ENCODE data around the gene HPSE.

The HPSE gene

DNA sequence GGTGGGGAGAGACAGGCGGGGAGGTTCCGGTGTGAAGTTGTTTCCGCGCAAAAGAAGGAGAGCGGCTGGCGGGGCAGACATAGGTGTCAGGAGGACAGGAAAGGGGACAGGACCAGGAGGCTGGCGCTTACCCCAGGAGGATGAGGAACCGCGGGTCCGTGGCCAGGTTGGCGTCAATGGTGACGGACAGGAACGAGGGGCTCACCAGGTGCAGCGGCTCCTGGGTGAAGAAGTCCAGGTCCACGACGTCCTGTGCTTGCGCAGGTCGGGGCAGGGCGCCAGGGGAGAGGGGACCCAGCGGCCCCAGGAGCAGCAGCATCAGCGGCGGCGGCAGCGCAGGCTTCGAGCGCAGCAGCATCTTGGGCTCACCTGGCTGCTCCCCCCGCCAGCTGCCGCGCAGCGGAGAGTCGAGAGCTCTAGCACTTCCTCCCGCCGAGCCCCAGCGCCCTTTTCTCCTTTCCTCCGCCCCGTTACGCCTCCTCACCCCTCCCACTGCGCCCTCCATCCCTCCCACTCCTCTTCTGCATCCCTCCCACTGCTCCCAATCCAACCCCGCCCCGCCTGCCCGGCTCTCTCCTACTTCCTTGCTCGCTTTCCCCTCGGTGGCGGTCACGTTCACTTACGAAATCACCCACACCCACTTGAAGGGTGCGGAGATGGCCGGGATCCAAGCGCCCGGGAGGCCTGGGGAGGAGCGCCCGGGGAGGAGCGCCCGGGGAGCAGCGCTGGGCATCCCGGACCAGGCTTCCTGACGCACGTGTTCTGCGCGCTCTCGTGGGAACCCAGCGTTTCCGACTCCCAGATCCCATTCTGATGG lies at the start of gene HPSE:
Gene HPSE, minus strand, starts transcription at position 424 of the 817 bp plus-strand sequence. Its CDS starts 66 bp downstream, at position 358.
- DNase-seq, result peak; percentile 84

DNA sequence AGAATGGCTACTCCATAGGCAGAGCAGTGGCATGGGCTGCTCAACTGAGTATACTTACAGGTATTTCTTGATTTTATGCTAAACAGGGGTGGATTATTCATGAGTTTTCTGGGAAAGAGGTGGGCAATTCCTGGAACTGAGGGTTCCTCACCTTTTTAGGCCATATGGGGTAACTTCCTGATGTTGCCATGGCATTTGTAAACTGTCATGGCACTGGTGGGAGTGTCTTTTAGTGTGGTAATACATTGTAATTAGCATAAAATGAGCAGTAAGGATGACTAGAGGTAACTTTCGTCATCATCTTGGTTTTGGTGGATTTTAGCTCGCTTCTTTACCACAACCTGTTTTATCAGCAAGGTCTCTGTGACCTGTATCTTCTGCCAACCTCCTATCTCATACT lies 48.2 kb upstream of the HPSE start:
- no peak for DNase-seq

DNA sequence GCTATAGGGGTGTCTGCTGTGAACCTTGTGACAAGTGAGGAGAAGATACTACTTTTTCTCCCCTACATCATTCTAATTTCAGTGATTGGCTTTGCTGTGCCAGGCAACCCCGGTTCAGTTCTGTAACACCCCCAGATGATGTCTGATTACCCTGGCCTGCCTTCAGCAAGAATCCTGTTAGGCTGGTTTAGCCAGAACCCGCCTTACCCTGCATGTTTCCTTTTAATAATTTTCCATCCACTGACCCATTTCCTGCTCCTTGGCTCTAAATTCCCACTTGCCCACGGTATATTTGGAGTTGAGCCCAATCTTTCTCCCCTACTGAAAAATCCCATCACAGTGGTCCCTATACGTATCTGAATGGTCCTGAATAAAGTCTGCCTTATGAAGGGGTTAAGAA lies 46.5 kb upstream of the HPSE start:
- no peak for DNase-seq

DNA sequence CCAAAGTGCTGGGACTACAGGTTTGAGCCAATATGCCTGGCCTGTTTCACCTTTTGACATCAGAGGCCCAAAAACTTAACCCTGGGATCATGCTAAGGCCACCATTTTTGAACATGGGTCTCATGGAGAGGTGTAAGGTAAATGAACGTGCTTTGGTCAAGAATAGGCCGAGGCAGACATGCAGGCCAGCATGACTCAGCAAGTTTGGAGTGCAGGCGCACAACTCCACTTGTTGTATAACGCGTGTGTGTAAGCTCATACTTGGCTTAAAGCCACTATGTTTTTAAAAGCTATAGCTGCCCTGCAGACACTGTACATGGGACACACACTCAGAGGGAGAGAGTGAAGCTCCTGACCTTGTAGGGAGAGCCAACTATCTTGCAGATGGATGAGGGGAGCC lies 43.8 kb upstream of the HPSE start:
- DNase-seq, result no peak

DNA sequence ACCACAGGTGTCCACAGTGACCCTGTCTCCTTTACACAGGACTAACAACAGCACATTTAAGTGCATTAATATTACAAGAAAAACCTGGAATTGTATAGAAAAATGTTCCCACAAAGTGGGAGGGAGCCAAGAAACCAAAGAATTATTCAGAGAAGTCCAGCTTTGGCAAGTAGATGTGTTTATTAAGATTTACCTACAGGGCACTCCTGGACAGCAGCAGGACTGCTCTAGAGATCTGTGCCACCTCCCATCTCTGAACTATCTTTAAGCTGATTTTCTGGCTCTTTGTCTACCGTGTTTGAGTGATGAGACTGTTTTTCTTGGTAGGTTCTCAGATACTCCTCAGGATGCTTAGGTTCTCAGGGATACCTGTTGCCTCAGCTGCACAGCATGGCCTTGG lies 38.3 kb upstream of the HPSE start:
- no peak for DNase-seq

DNA sequence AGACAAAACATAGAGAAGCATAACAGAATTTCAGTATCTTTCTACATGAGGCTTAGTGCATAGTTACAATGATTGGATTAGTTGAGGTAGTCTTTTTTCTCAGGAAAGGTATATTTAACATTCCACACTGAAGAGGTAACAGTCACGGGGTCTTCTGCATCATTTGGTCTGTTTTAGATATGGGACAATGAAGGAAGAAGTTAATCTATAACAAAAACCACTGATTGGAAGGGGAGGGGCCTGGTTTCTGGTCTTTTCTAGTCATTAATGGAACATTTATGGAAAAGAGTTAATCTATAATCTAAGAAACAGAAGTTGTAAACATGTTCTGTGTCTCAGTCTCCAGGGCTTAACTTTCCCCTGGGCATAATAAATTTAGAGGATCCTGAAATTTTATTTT lies 37.3 kb upstream of the HPSE start:
- no peak for DNase-seq

DNA sequence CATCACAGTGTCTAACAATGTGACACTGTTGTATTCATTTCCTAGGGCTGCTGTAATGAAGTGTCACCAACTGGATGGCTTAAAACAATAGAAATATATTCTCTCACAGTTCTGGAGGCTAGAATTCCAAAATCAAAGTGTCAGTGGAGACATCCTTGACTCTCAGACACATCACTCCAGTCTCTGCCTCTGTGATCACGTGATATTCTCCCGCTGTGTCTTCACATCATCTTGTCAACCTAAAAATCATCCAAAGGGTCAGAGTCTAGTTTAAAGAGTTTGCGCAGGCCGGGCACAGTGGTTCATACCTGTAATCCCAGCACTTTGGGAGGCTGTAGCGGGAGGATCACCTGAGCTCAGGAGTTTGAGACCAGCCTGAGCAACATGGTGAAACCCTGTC lies 36.6 kb upstream of the HPSE start:
- DNase-seq, result no peak

DNA sequence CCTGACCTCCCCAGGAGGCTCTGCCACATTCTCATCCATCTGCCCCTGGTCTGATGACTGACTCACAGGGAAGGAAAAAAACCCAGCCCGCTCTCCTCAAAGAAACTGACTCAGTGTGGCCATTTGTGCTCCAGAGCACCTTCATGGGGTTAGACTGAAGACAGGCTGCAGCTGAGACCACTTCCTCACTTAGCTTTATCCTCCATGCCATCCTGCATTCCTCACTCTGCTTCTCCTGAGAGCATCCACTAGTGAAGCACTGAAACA lies 35.9 kb upstream of the HPSE start:
- no peak for DNase-seq

DNA sequence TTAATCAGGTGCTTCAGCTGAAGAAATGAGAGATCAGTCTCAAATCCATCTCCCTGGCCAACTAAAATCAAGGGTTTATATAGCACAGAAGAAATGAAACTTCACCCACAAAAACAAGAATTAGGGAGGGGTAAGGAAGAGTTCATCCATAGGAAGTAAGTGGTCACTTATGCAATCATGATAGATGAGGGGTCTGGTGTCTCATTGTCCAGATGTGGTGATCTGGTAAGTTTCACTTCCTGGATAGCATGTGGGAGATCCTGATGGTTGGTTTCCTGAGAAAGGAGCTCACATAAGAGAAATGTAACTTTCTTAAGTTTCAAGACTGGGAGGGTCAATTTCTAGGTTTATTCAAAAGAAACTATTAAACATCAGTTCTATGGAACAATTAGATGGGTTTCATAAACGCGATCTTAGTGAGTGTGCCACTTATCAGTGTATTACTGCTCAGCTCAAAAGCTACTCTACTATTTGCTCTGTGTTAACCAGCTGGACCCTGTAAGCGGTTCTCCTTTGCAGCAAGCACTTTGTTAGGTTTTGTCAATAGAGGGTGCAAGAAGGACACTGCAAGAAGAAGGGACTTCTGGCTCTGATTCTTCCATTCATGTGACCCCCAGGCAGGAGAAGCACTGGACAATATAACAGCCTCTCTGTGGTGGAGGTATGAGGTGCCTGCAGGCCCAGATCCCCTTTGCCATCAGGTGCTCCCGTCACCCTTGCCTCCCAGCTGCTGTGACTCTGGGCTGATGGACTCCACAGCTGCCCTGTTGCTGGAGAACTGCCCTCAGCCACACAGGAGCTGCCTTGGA lies 35.4 kb upstream of the HPSE start:
- no peak for DNase-seq

DNA sequence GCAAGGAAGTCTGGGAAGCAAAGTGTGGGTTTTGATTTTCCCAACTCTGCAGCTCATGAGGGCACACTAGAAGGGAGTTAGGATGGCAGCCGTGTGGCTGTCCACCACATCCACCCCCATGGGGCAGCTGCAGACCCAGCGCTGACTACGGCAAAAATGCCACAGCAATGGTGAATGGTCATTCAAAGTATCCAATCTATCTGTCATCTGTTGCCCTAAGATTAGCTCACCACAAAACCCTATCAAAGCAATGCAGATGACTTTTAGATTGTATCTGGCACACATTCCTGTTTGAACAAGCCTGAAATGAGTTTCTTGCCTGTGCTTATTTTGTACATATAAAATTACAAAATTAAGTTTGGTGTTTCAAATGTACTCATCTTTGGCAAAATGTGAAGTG lies 29.7 kb upstream of the HPSE start:
- DNase-seq, result no peak

DNA sequence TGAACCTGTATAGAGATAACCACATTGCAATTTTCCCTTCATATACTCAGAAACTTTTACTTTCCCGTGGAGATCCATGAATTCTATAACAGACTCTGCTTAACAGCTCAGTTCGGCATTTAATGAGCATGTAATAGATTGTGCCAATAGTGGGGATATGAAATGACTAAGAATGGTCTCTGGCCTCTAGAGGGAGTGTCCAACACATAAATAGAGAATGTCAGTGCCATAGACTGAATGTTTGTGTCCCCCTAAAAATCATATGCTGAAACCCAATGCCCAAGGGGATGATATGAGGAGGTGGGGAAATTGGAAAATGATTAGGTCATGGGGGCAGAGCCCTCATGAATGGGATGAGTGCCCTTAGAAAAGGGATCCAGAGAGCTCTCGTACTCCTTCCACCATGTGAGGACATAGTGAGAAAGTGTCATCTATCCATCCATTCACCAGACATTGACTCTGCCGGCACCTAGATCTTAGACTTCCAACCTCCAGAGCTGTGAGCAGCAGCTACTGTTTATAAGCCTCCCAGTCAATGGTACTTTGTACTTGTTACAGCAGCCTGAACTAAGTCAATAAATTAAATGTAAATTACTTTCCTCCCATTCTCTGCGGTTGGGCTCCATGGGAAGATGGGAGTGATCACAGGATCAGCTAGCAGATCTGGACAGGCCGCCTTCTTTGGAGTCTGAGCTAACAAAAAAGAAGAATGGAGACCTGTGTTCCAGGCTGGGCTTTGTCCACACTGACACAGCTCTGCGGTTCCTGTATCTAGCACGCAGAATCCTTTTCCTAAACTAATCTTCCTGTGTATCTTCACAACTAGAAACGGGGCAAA lies 28.1 kb upstream of the HPSE start:
- no peak for DNase-seq

DNA sequence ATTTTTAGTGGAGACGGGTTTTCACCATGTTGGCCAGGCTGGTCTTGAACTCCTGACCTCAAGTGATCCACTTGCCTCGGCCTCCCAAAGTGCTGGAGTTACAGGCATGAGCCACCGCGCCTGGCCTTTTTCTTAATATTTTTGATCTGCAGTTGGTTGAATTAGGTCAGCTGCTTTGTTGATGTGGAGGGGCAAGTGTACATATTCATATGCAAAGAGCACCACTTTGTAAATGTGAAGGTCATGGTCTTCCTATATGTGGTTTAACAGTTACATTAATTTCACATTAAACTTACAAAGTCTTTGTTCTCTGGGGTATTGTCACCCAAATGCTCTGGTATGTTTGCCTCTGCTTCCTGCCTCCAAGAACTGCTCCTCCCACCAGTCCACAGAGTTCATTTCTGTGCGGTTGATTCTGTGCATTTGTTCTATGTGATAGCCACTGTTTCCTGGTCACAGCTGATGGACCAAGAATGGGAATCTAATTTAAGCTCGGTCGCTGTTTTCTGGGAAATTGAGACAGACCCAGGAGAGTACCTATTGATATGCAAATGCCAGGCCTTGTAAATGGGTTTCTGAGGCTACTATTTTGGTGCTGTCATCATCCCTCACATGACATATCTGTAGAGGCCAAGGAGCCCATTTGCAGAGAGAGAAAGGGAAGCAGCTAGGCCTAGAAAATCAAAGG lies 26.9 kb upstream of the HPSE start:
- no peak for DNase-seq

DNA sequence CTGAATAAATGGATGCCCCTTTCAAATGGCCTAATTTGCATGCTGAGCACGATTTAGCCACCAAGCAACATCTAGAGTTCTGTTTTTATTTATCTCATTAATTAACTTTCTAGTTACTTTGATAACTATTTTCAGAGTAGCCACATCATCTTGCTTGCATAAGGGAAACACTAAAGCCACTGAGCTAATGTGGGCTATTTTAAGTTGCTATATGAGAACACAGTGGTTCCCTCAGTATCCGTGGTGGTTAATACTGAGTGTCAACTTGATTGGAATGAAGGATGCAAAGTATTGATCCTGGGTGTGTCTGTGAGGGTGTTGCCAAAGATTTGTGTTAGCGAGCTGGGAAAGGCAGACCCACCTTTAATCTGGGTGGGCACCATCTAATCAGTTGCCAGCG lies 25.4 kb upstream of the HPSE start:
- DNase-seq, result no peak

DNA sequence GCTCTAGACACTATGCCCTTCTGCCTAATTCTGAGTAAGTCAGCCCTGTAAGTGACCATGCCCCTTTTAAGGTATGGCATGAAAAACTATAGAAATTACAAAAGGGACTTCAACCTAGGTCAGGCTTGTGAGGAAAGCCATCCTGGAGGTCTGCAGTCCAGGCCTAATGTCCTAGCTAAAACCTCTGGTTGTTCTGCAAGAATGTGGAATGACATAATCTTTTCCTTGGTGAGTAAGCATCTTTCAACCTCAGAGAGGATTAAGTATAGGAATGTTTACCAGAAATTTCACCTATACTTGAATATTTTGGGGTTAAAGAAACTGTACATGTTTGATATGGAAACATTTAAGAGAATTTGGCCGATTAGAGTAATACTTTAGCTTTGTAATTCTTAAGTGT lies 23.8 kb upstream of the HPSE start:
- no peak for DNase-seq

DNA sequence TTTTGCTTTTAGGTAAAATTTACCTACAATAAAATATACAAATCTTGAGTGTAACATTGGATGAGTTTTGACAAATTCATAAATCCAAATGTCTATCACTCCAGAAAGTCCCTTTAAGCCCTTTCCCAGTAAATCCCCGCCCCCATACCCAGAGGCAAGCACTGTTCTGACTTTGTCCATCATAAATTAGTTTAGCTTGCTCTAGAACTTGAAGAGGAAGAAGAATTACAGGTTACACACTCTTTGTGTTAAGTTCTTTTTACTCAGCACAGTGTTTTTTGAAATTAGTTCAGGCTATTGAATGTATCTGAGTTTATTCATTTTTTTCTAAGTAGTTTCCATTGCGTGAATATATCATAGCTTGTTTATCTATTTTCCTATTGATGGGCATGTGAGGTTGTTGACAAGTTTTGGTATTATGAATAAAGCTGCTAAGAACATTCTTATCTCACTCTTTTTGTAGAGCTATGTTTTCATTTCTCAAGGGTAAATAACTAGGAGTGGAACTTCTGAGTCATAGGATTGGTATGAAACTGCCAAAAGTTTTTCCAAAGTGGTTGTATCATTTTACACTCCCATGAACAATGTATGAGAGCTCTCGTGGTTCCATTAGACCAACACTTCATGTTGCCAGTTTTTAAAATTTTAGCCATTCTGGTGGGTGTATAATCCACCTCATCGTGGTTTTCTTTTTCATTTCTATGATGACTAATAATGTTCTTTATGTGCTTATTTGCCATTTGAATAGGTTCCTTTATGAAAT lies 22.4 kb upstream of the HPSE start:
- no peak for DNase-seq

DNA sequence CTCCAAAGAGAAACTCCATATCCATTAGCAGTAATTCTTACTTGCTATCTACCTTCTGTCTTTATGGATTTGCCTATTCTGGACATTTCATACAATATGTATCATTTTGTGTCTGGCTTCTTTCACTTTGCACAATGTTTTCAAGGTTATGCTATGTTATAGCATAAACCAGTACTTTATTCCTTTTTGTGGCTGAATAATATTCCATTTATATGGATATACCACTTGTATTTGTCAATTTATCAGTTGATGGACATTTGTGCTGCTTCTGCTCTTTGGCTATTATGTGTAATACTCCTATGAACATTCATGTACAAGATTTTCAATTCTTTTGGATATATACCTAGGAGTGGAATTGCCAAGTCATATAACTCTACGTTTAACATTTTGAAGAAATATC lies 18.9 kb upstream of the HPSE start:
- DNase-seq, result no peak

DNA sequence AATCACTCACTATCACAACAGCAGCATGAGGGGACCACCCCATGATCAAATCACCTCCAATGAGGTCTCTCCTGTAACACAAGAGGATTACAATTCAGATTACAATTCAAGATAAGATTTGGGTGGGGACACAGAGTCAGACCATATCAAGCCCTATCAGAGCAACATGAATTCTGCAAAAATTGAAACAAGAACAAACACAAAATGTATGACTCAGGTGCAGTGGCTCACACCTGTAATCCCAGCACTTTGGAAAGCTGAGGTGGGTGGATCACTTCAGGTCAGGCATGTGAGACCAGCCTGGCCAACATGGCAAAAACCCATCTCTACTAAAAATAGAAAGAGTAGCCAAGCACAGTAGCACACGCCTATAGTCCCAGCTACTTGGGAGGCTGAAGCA lies 13.4 kb upstream of the HPSE start:
- DNase-seq, result no peak

DNA sequence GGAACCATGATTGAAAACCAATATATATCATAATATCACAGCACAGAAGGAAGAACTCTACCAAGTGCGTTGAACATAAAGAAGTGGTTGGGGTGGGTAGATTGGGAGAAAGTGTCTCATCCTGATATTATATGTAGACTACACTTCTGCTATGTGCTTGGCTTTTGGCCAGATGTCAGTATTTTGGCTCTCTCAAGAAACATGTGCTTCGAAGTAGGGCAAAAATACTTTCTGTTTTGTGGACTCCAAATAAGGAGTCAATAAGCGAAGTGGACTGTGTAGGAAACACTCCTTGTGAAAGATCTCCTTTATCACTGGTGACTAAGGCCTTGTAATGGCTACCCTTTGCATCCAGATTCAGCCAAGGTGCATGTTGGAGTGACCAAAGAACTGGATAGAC lies 7.8 kb upstream of the HPSE start:
- DNase-seq, result no peak

DNA sequence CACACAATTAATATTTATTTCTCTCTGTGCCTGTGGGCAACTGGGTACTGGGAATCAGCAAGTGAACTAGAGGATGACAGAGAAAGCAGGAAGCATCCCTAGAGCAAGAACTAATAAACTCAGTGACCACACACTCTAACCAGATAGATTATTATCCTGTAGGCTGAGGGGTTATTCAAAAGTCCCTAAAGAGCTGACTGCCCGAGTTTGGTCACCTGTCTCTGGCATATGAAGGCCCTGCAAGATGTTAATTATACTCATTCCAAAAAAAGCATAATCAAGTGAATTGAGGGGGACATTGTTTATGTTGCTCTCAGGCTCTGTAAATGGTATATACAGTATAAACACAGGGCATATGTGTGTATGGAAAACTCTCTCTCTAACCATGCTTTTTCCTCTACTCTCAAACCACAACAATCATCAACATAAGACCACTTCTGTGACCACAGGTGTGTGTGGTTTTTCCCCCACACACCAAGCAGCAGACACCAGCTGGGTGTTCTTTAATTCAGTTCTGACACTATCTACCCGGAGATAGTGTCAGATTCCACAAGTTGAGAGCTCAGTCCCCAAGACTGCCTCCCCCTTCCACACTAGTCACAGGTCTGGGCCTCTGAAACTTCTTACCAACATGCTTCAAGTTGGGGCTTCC lies 6.2 kb upstream of the HPSE start:
- no peak for DNase-seq

DNA sequence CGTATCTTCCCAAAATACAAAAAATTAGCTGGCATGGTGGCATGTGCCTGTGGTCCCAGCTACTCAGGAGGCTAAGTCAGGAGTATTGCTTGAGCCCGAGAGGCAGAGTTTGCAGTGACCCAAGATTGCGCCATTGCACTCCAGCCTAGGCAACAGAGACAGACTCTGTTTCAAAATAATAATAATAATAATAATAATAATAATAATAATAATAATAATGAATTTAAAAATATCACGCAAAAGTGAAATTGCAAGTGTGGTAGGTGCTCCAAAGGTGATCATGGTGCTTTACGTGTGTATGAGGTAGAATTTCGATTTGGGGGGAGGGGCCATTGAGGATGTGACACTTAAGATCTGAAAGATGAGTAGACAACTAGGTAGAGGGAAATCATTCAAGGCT lies 4.9 kb upstream of the HPSE start:
- no peak for DNase-seq

DNA sequence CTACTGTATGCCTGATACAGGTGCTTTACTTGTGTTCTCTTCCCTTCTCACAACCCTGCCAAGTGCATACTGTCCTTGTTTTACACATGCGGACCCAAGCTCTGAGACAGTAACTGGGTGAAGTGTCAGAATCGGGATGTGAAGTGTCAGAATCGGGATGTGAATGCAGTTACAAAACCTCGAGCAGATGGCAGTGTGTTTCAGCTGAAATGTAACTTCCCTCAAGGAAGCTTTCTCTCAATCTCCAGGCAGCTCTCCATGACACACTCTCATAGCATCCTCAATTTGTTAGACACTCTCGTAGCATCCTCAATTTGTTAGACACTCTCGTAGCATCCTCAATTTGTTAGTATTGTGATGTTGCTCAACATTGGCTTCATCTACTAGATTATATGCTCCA lies 1.1 kb upstream of the HPSE start:
- DNase-seq, result no peak

DNA sequence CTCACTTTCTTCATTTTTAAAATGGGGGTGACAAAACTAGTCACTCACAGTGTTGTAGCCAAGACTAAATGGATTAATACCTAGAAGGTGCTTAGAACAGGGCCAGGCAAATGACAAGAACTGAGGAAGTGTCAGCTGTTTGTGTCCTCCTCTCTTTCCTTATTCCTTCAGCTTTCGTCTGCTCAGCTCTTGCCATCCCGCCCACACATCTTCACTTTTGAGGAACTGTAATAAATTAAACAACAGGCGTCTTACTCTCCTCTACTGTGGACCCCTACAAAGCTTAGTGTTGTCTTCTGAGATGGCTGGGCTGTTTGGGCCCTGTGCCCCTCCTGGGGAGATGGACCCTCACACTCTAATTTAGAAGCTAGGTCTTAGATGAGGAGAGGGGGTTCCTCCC lies 2.7 kb downstream of the HPSE start:
- DNase-seq, result no peak

Measured in NCI-H2029 (cell line).